SK-N-SH (cell line): ENCODE data around the gene TSSK2. TPM values are rescaled to one million over a fixed set of nuclear protein-coding genes. Genes with fewer than 3 reads are reported as not detected.

Source experiments
- CTCF ChIA-PET: fragments of 300-600, 350-600 bp; formaldehyde crosslinking; extraction: SDS; loops from one replicate; lab custom pipeline; 2021; lab: Yijun Ruan, JAX
- POLR2A ChIA-PET: fragments of 350-600 bp; sonication (Branson Sonifier 250); formaldehyde crosslinking; extraction: SDS; loops from one replicate; lab custom pipeline; 2020; ENCODE audit warnings: antibody characterized with exemption, inconsistent platforms; lab: Yijun Ruan, JAX
- DNase-seq: peaks from one replicate; pipeline ENCODE4 v3.0.0; 2012
- H2AFZ ChIP-seq: fragments of 200-600 bp; sonication (generic); 2 replicates; pipeline ENCODE4 v1.8.1; 2016; ENCODE audit warnings: antibody characterized with exemption, mild to moderate bottlenecking, low read depth
- H3F3A ChIP-seq: fragments of 200-600 bp; sonication (generic); replicated peaks from 2 replicates; pipeline ENCODE3; 2016; ENCODE audit warnings: antibody characterized with exemption, mild to moderate bottlenecking; ENCODE audit not compliant: insufficient read depth
- H3K27ac ChIP-seq, 2 experiments: fragments of 200-500 bp in 1 of 2; fragments of 200-600 bp in 1 of 2; sonication (Bioruptor generic) in 1 of 2; sonication (generic), shearing (Covaris generic) in 1 of 2; 2 replicates each; pipeline versions ENCODE4 v1.5.1 to v1.6.1; 2014 to 2016; ENCODE audit warnings: low read depth in 2 of 2, inconsistent platforms in 1 of 2, low read length in 1 of 2, mild to moderate bottlenecking in 1 of 2, mixed read lengths in 1 of 2
- H3K27me3 ChIP-seq: fragments of 200-600 bp; sonication (generic), shearing (Covaris generic); 2 replicates; pipeline ENCODE4 v1.6.1; 2016; ENCODE audit warnings: mixed run types; ENCODE audit not compliant: insufficient read depth
- H3K36me3 ChIP-seq, 2 experiments: fragments of 200-500 bp in 1 of 2; fragments of 200-600 bp in 1 of 2; sonication (Bioruptor generic) in 1 of 2; sonication (generic) in 1 of 2; replicated peaks in 1 of 2; 2 replicates each; pipeline versions ENCODE3 to v1.5.1; 2014 to 2016; ENCODE audit warnings: low read length in 1 of 2, mild to moderate bottlenecking in 1 of 2; ENCODE audit not compliant: insufficient read depth in 2 of 2, control insufficient read depth in 1 of 2
- H3K4me1 ChIP-seq, 2 experiments: fragments of 200-500 bp in 1 of 2; fragments of 200-600 bp in 1 of 2; sonication (Bioruptor generic) in 1 of 2; sonication (generic), shearing (Covaris generic) in 1 of 2; 2 replicates each; pipeline versions ENCODE4 v1.5.1 to v1.6.1; 2014 to 2016; ENCODE audit warnings: low read depth in 1 of 2, low read length in 1 of 2, mixed run types in 1 of 2; ENCODE audit not compliant: insufficient read depth in 2 of 2, control insufficient read depth in 1 of 2
- H3K4me2 ChIP-seq: fragments of 200-600 bp; sonication (generic), shearing (Covaris generic); 2 replicates; pipeline ENCODE4 v1.6.1; 2017; ENCODE audit warnings: mixed run types
- H3K4me3 ChIP-seq, 2 experiments: fragments of 200-500 bp in 1 of 2; fragments of 200-600 bp in 1 of 2; sonication (Bioruptor generic) in 1 of 2; sonication (generic), shearing (Covaris generic) in 1 of 2; 2 replicates each; pipeline versions ENCODE4 v1.5.1 to v1.8.1; 2014 to 2016; ENCODE audit warnings: low read depth in 2 of 2, inconsistent platforms in 1 of 2, low read length in 1 of 2, mild to moderate bottlenecking in 1 of 2, mixed read lengths in 1 of 2, moderate library complexity in 1 of 2
- H3K79me2 ChIP-seq: fragments of 200-600 bp; sonication (generic); 2 replicates; pipeline ENCODE4 v1.8.1; 2017; ENCODE audit warnings: mild to moderate bottlenecking; ENCODE audit not compliant: insufficient read depth
- H3K9ac ChIP-seq: fragments of 200-600 bp; sonication (generic); 2 replicates; pipeline ENCODE4 v1.6.1; 2017; ENCODE audit warnings: mixed run types
- H3K9me2 ChIP-seq: fragments of 200-600 bp; sonication (generic); 2 replicates; pipeline ENCODE4 v1.6.1; 2017; ENCODE audit warnings: mixed run types
- H3K9me3 ChIP-seq: fragments of 200-600 bp; sonication (generic); 2 replicates; pipeline ENCODE4 v1.6.1; 2017; ENCODE audit warnings: mixed run types, mild to moderate bottlenecking, moderate library complexity
- H4K20me1 ChIP-seq: fragments of 200-600 bp; sonication (generic); 2 replicates; pipeline ENCODE4 v1.6.1; 2017; ENCODE audit warnings: mild to moderate bottlenecking, mixed run types; ENCODE audit not compliant: insufficient read depth
- CHD2 ChIP-seq: fragments of 150-350 bp; IDR thresholded peaks from 2 replicates; pipeline ENCODE4 v1.6.1; 2018; ENCODE audit warnings: low read length; ENCODE audit not compliant: partially characterized antibody
- FOXJ3 ChIP-seq: sonication (generic); formaldehyde crosslinking; IDR thresholded peaks from 2 replicates; pipeline ENCODE4 v1.5.1; 2020; ENCODE audit warnings: mild to moderate bottlenecking, missing genetic modification reagents
- JUND ChIP-seq: IDR thresholded peaks from 2 replicates; pipeline ENCODE4 v1.4.0; 2012
- SIN3A ChIP-seq: IDR thresholded peaks from 2 replicates; pipeline ENCODE4 v1.6.1; 2012; ENCODE audit warnings: low read depth, mild to moderate bottlenecking, low read length, moderate library complexity, borderline replicate concordance
- TAF1 ChIP-seq: IDR thresholded peaks from 2 replicates; pipeline ENCODE4 v1.6.1; 2012; ENCODE audit warnings: low read depth, mild to moderate bottlenecking, low read length, moderate library complexity, borderline replicate concordance
- TCF12 ChIP-seq: IDR thresholded peaks from 2 replicates; pipeline ENCODE4 v1.4.0; 2012
- WGBS: methylation state at CpG from one replicate; pipeline ENCODE4 v1.1.6; 2017; ENCODE audit warnings: low lambda C conversion rate; 5-methylcytosine and 5-hydroxymethylcytosine counted together
- polyA plus RNA-seq, 3 experiments: library from polyadenylated mRNA; depleted of rRNA; stranded (reverse); fragments of >200 nt; gene quantifications; 2 replicates each; pipeline ENCODE4 v1.2.3, GENCODE V29; 2012
- TF ChIP-seq, protein P1 (sequence below): IDR thresholded peaks from 2 replicates; pipeline ENCODE4 v1.6.1; 2012; ENCODE audit warnings: mild to moderate bottlenecking, low read depth, low read length, moderate library complexity
- TF ChIP-seq, protein P2 (sequence below): IDR thresholded peaks from 2 replicates; pipeline ENCODE4 v1.4.0; 2012; ENCODE audit warnings: low read depth, borderline replicate concordance
- TF ChIP-seq, protein P3 (sequence below): fragments of 150-350 bp; IDR thresholded peaks from 2 replicates; pipeline ENCODE4 v1.6.1; 2016; ENCODE audit warnings: mild to moderate bottlenecking, low read depth, low read length
- TF ChIP-seq, protein P4 (sequence below): IDR thresholded peaks from 2 replicates; pipeline ENCODE4; 2012
- TF ChIP-seq, protein P5 (sequence below): fragments of 200-600 bp; sonication (generic); IDR thresholded peaks from 2 replicates; pipeline ENCODE4 v1.6.1; 2017; ENCODE audit warnings: antibody characterized with exemption, mild to moderate bottlenecking, moderate library complexity

The TSSK2 gene
- polyA plus RNA-seq, 1 of the 3 experiments (the other 2 are of a cell fraction), result not detected

DNA sequence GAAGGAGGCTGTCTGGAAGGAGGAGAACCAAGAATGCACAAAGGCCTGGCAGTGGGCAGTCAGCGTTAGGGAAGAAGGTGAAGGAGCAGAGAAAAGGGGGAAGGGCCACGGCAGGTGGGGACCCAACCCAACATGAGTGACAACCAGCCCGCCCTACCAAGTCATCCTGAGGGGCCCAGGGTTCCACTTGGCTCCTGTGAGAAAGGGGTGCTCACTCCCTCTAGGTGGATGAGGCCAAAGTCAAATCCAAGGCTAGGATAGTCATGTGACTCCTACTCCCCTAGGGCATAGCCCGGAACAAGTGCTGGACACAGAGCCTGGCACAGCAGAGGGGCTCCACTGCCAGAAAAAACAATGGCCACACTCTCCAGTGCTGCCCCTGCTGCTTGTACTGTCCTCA lies 6.7 kb upstream of the TSSK2 start (continued):
- TF ChIP-seq, protein P1, sequence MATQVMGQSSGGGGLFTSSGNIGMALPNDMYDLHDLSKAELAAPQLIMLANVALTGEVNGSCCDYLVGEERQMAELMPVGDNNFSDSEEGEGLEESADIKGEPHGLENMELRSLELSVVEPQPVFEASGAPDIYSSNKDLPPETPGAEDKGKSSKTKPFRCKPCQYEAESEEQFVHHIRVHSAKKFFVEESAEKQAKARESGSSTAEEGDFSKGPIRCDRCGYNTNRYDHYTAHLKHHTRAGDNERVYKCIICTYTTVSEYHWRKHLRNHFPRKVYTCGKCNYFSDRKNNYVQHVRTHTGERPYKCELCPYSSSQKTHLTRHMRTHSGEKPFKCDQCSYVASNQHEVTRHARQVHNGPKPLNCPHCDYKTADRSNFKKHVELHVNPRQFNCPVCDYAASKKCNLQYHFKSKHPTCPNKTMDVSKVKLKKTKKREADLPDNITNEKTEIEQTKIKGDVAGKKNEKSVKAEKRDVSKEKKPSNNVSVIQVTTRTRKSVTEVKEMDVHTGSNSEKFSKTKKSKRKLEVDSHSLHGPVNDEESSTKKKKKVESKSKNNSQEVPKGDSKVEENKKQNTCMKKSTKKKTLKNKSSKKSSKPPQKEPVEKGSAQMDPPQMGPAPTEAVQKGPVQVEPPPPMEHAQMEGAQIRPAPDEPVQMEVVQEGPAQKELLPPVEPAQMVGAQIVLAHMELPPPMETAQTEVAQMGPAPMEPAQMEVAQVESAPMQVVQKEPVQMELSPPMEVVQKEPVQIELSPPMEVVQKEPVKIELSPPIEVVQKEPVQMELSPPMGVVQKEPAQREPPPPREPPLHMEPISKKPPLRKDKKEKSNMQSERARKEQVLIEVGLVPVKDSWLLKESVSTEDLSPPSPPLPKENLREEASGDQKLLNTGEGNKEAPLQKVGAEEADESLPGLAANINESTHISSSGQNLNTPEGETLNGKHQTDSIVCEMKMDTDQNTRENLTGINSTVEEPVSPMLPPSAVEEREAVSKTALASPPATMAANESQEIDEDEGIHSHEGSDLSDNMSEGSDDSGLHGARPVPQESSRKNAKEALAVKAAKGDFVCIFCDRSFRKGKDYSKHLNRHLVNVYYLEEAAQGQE, result no peak
- TF ChIP-seq TCF12, result no peak
- TF ChIP-seq, protein P2, sequence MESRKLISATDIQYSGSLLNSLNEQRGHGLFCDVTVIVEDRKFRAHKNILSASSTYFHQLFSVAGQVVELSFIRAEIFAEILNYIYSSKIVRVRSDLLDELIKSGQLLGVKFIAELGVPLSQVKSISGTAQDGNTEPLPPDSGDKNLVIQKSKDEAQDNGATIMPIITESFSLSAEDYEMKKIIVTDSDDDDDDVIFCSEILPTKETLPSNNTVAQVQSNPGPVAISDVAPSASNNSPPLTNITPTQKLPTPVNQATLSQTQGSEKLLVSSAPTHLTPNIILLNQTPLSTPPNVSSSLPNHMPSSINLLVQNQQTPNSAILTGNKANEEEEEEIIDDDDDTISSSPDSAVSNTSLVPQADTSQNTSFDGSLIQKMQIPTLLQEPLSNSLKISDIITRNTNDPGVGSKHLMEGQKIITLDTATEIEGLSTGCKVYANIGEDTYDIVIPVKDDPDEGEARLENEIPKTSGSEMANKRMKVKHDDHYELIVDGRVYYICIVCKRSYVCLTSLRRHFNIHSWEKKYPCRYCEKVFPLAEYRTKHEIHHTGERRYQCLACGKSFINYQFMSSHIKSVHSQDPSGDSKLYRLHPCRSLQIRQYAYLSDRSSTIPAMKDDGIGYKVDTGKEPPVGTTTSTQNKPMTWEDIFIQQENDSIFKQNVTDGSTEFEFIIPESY, result no peak
- no peak for TF ChIP-seq JUND
- no peak for TF ChIP-seq CHD2
- TF ChIP-seq, protein P3, sequence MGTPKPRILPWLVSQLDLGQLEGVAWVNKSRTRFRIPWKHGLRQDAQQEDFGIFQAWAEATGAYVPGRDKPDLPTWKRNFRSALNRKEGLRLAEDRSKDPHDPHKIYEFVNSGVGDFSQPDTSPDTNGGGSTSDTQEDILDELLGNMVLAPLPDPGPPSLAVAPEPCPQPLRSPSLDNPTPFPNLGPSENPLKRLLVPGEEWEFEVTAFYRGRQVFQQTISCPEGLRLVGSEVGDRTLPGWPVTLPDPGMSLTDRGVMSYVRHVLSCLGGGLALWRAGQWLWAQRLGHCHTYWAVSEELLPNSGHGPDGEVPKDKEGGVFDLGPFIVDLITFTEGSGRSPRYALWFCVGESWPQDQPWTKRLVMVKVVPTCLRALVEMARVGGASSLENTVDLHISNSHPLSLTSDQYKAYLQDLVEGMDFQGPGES, result no peak
- no peak for TF ChIP-seq TAF1
- TF ChIP-seq, protein P4, sequence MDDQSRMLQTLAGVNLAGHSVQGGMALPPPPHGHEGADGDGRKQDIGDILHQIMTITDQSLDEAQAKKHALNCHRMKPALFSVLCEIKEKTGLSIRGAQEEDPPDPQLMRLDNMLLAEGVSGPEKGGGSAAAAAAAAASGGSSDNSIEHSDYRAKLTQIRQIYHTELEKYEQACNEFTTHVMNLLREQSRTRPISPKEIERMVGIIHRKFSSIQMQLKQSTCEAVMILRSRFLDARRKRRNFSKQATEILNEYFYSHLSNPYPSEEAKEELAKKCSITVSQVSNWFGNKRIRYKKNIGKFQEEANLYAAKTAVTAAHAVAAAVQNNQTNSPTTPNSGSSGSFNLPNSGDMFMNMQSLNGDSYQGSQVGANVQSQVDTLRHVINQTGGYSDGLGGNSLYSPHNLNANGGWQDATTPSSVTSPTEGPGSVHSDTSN, result no peak
- no peak for TF ChIP-seq FOXJ3 (CRISPR knock-in tag)

DNA sequence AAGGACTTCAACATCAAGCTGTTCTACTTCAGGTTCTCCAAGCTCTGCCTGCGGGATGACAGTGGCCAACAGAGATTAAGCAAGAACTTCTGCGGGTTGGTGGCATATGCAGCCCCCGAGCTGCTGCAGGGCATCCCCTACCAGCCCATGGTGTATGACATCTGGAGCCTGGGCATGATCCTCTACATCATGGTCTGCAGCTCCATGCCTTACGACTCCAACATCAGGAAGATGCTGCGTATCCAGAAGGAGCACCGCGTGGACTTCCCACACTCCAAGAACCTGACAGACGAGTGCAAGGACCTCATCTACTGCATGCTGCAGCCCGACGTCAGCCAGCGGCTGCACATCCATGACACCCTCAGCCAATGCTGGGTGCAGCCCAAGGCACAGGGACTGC lies 6.1 kb upstream of the TSSK2 start:
- Histone ChIP-seq H3K9me2 (no peaks in the 10 kb centered on the region), H3F3A (no peaks in the 10 kb centered on the region), H3K27ac (no peak overlapping the region), H3K9ac (no peak overlapping the region)
- POLR2A ChIA-PET, result no interaction called here
- CTCF ChIA-PET, result interaction anchor here (1.6 kb wide), 1 partner anchor 54 kb away, joined by 5 read pairs; no protein-coding TSS in a partner anchor
- WGBS, result 100% methylated on average over 2 of the region's 11 CpGs
- TF ChIP-seq TCF12 (no peak), SIN3A (no peak)
- TF ChIP-seq, protein P5, sequence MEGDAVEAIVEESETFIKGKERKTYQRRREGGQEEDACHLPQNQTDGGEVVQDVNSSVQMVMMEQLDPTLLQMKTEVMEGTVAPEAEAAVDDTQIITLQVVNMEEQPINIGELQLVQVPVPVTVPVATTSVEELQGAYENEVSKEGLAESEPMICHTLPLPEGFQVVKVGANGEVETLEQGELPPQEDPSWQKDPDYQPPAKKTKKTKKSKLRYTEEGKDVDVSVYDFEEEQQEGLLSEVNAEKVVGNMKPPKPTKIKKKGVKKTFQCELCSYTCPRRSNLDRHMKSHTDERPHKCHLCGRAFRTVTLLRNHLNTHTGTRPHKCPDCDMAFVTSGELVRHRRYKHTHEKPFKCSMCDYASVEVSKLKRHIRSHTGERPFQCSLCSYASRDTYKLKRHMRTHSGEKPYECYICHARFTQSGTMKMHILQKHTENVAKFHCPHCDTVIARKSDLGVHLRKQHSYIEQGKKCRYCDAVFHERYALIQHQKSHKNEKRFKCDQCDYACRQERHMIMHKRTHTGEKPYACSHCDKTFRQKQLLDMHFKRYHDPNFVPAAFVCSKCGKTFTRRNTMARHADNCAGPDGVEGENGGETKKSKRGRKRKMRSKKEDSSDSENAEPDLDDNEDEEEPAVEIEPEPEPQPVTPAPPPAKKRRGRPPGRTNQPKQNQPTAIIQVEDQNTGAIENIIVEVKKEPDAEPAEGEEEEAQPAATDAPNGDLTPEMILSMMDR, result no peak
- TF ChIP-seq, all 33 proteins: peak for 0
- peaks cover 21% of the 10 kb centered on the region for H3K79me2 ChIP-seq
- peaks cover 0 to 21% of the 10 kb centered on the region in 2 experiments; a peak in 2 of 4 replicates for H3K4me1 ChIP-seq
- H3K36me3 ChIP-seq, result no peaks in the 10 kb centered on the region
- no peaks in the 10 kb centered on the region for H3K9me3 ChIP-seq
- H2AFZ ChIP-seq, result no peak overlapping the region
- no peak overlapping the region for H3K4me3 ChIP-seq
- H4K20me1 ChIP-seq, result peaks cover 17% of the 10 kb centered on the region
- no peak overlapping the region for H3K4me2 ChIP-seq
- H3K27me3 ChIP-seq, result no peaks in the 10 kb centered on the region
- DNase-seq, result no peak
